ENCODE results near the gene OSBPL7. TPM values are rescaled to one million over a fixed set of nuclear protein-coding genes. Genes with fewer than 3 reads are reported as not detected.

Gene OSBPL7
- total RNA-seq, 1 experiment from 2014 or later, result 13.0 TPM

DNA sequence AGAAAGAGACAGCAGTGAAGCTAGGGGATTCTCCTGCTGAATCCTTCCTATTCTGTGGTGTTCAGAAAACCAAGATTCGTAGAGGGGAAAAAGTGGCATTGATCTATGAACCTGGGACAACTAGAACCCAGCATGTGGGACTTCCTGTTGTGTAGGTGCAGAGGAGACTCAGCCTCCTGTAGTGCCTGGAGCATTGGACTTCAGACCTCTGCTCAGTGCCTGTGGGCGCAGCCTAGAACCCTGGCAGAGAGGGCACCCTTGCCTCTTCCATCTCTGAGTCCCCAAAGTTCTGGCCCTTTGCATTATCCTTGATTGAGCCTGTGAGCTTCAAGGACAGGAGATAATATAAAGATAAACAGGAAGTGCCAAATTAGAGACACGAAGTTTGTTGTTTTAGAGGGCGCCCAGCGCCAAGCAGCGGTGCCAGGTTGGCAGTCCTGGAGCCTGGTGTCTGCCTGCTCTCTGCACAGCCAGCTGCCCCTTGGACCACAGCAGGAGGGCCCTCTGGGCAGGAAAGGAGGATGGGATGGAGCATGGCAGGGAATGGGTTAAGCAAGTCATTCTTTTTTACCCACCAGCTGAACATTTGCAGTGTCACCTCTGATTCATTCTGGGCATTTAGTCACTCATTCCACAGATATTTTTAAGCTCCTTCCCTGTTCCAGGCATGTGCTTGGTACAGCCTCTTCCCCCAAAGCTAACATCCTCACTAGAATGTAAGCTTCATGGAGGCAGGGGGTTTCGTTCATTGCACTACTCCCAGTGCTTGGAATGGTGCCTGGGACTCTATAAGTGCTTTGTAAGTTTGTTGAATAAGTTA is 41.2 kb upstream of the OSBPL7 start:
- WGBS (ENCODE audit: extremely low coverage, insufficient read length, low lambda C conversion rate), result no CpG with 5 or more reads among the region's 7 CpGs
- H3K79me2 ChIP-seq (ENCODE audit: insufficient read depth, low read length), result no peaks in the 10 kb centered on the region
- no peak overlapping the region for H2AFZ ChIP-seq (ENCODE audit: low read length)
- H3K9me3 ChIP-seq (ENCODE audit: control insufficient read depth, low read depth, low read length), result no peaks in the 10 kb centered on the region
- no peaks in the 10 kb centered on the region for H3K36me3 Mint-ChIP-seq (ENCODE audit: insufficient read depth in 1 of 3, low read depth in 3 of 3)
- H3K4me2 ChIP-seq (ENCODE audit: insufficient read depth, insufficient read length, low read length), result no peak overlapping the region
- H2BK15ac ChIP-seq (ENCODE audit: low read depth, low read length), result no peak overlapping the region
- no peak overlapping the region for H3T11ph ChIP-seq (ENCODE audit: low read length)
- H3K56ac ChIP-seq (ENCODE audit: insufficient read length, low read depth, low read length), result no peak overlapping the region
- no peak overlapping the region for H2AK5ac ChIP-seq (ENCODE audit: insufficient read length, low read length)
- no peak overlapping the region for H3K14ac ChIP-seq (ENCODE audit: insufficient read depth, low read length)
- DNase-seq, result no peak
- H3K27me3 ChIP-seq (ENCODE audit: insufficient read depth, low read length), result no peaks in the 10 kb centered on the region; the same call in none of the 2 replicates
- H2BK20ac ChIP-seq (ENCODE audit: low read depth, low read length, poor library complexity, severe bottlenecking), result no peak overlapping the region
- H2BK120ac ChIP-seq (ENCODE audit: low read depth, low read length, poor library complexity, severe bottlenecking), result no peak overlapping the region
- no peak overlapping the region for H2BK5ac ChIP-seq (ENCODE audit: insufficient read length, low read length)
- no peaks in the 10 kb centered on the region for H3K9me3 Mint-ChIP-seq
- H4K20me1 ChIP-seq (ENCODE audit: control insufficient read depth, insufficient read depth, insufficient read length), result no peaks in the 10 kb centered on the region
- peaks cover 66% of the 10 kb centered on the region for H3K27me3 Mint-ChIP-seq (ENCODE audit: low read depth)
- no peak overlapping the region for H2BK12ac ChIP-seq (ENCODE audit: insufficient read length, low read depth, low read length)
- H3K18ac ChIP-seq (ENCODE audit: insufficient read length, low read depth, low read length), result no peak overlapping the region
- H4K91ac ChIP-seq (ENCODE audit: insufficient read length, low read depth, low read length), result no peak overlapping the region
- H3K23me2 ChIP-seq (ENCODE audit: insufficient read length, low read depth, low read length, poor library complexity, severe bottlenecking), result no peaks in the 10 kb centered on the region
- no peaks in the 10 kb centered on the region for H3K79me1 ChIP-seq (ENCODE audit: insufficient read depth, low read depth, low read length, poor library complexity, severe bottlenecking)
- no peak overlapping the region for H3K23ac ChIP-seq (ENCODE audit: insufficient read length, low read depth, low read length)
- H3K27ac Mint-ChIP-seq, result peak overlapping the region in 1 of 3 experiments; percentile 45; a peak in 1 of 7 replicates
- H4K8ac ChIP-seq (replicated peaks; ENCODE audit: insufficient read length, low read depth, low read length), result no peak overlapping the region
- no peak overlapping the region for H3K27ac ChIP-seq (ENCODE audit: insufficient read length, low read depth, low read length)
- no peak for TF ChIP-seq CTCF (conservative IDR thresholded peaks at IDR 0.05)
- no peak overlapping the region for H4K5ac ChIP-seq (ENCODE audit: insufficient read length, low read depth, low read length)
- peaks cover 6% of the 10 kb centered on the region in 2 experiments for H3K4me1 Mint-ChIP-seq
- no peak overlapping the region for H3K4me3 Mint-ChIP-seq
- H3K4me1 ChIP-seq (ENCODE audit: insufficient read depth, low read length), result no peaks in the 10 kb centered on the region
- H3K4ac ChIP-seq (ENCODE audit: low read depth, low read length), result no peak overlapping the region
- no peak overlapping the region for H3K9ac ChIP-seq (ENCODE audit: extremely low read depth, insufficient read length, low read length)

Data from H9 (cell line).